Endothelial cell (in vitro differentiated cells): ENCODE results near the gene HS3ST5. TPM values are rescaled to one million over a fixed set of nuclear protein-coding genes. Genes with fewer than 3 reads are reported as not detected.

ENCODE experiments used
- DNase-seq: peaks from one replicate; pipeline ENCODE4 v3.0.0; 2021; ENCODE audit warnings: low spot score
- H3K27ac Mint-ChIP-seq: one replicate; pipeline ENCODE4 v1.8.0; 2021; ENCODE audit warnings: mixed read lengths, inconsistent platforms; ENCODE audit not compliant: unreplicated experiment
- H3K27me3 Mint-ChIP-seq: one replicate; pipeline ENCODE4 v1.8.0; 2021; ENCODE audit warnings: mild to moderate bottlenecking, moderate library complexity, mixed read lengths, inconsistent platforms; ENCODE audit not compliant: unreplicated experiment
- H3K36me3 Mint-ChIP-seq: one replicate; pipeline ENCODE4 v1.8.0; 2021; ENCODE audit warnings: mild to moderate bottlenecking, low read depth, mixed read lengths, inconsistent platforms; ENCODE audit not compliant: unreplicated experiment
- H3K4me1 Mint-ChIP-seq: one replicate; pipeline ENCODE4 v1.8.0; 2021; ENCODE audit warnings: mild to moderate bottlenecking, mixed read lengths, inconsistent platforms; ENCODE audit not compliant: unreplicated experiment
- H3K4me3 Mint-ChIP-seq: one replicate; pipeline ENCODE4 v1.8.0; 2021; ENCODE audit warnings: mild to moderate bottlenecking, mixed read lengths, inconsistent platforms; ENCODE audit not compliant: unreplicated experiment
- H3K9me3 Mint-ChIP-seq: one replicate; pipeline ENCODE4 v1.8.0; 2021; ENCODE audit warnings: mixed read lengths, inconsistent platforms; ENCODE audit not compliant: unreplicated experiment
- CTCF ChIP-seq: fragments of 200-600 bp; sonication (generic); IDR thresholded peaks from one replicate; pipeline ENCODE4 v1.5.0; 2021; ENCODE audit warnings: antibody characterized with exemption; ENCODE audit not compliant: unreplicated experiment
- total RNA-seq: library from RNA; stranded (reverse); fragmentation: NEBNext Ultra II Directional; extraction: Animal tissue kit (Norgen Biotek cat#: 25700); gene quantifications from one replicate; pipeline ENCODE4 v1.2.1, GENCODE V29; 2021; ENCODE audit not compliant: unreplicated experiment

HS3ST5 gene
- total RNA-seq, 1 donor from 2014 or later, result 0.51 TPM

GRCh38 chr6:114281496-114281895 lies 61.3 kb downstream of the HS3ST5 start:
- Mint-ChIP-seq H3K4me1 (peaks cover 35% of the 10 kb centered on the region), H3K27me3 (no peaks in the 10 kb centered on the region), H3K4me3 (no peak overlapping the region), H3K36me3 (no peaks in the 10 kb centered on the region), H3K9me3 (no peaks in the 10 kb centered on the region), H3K27ac (peak overlapping the region; percentile 50)
- no peak for TF ChIP-seq CTCF
- no peak for DNase-seq

GRCh38 chr6:114280239-114280982 lies 62.4 kb downstream of the HS3ST5 start:
- peaks cover 35% of the 10 kb centered on the region for H3K4me1 Mint-ChIP-seq
- TF ChIP-seq CTCF, result no peak
- no peaks in the 10 kb centered on the region for H3K9me3 Mint-ChIP-seq
- no peak for DNase-seq
- H3K27ac Mint-ChIP-seq, result no peak overlapping the region
- H3K27me3 Mint-ChIP-seq, result no peaks in the 10 kb centered on the region
- no peaks in the 10 kb centered on the region for H3K36me3 Mint-ChIP-seq
- H3K4me3 Mint-ChIP-seq, result no peak overlapping the region

- H3K36me3 Mint-ChIP-seq, result no peaks in the 10 kb centered on the region
- no peaks in the 10 kb centered on the region for H3K27me3 Mint-ChIP-seq
- H3K27ac Mint-ChIP-seq, result no peak overlapping the region
- H3K4me3 Mint-ChIP-seq, result no peak overlapping the region
- no peak for DNase-seq
- TF ChIP-seq CTCF, result no peak
- H3K4me1 Mint-ChIP-seq, result peaks cover 28% of the 10 kb centered on the region
- H3K9me3 Mint-ChIP-seq, result no peaks in the 10 kb centered on the region
These were observed 65.6 kb downstream of the HS3ST5 start for GRCh38 chr6:114277220-114277619.

- no peaks in the 10 kb centered on the region for H3K36me3 Mint-ChIP-seq
- no peak for TF ChIP-seq CTCF
- H3K4me3 Mint-ChIP-seq, result no peak overlapping the region
- no peaks in the 10 kb centered on the region for H3K27me3 Mint-ChIP-seq
- no peak overlapping the region for H3K27ac Mint-ChIP-seq
- no peaks in the 10 kb centered on the region for H3K9me3 Mint-ChIP-seq
- peaks cover 28% of the 10 kb centered on the region for H3K4me1 Mint-ChIP-seq
- no peak for DNase-seq
These were observed 66.0 kb downstream of the HS3ST5 start for GRCh38 chr6:114276783-114277182.

- no peaks in the 10 kb centered on the region for H3K36me3 Mint-ChIP-seq
- H3K9me3 Mint-ChIP-seq, result no peaks in the 10 kb centered on the region
- no peak for TF ChIP-seq CTCF
- no peak overlapping the region for H3K27ac Mint-ChIP-seq
- H3K27me3 Mint-ChIP-seq, result no peaks in the 10 kb centered on the region
- DNase-seq, result no peak
- no peak overlapping the region for H3K4me3 Mint-ChIP-seq
- peaks cover 19% of the 10 kb centered on the region for H3K4me1 Mint-ChIP-seq
These were observed 68.0 kb downstream of the HS3ST5 start for GRCh38 chr6:114274836-114275235.
